Measurements from ENCODE around the gene TSPAN9. TPM values are rescaled to one million over a fixed set of nuclear protein-coding genes. Genes with fewer than 3 reads are reported as not detected.

TSPAN9 gene
- total and polyA plus RNA-seq, 4 experiments from 2014 or later = 0.67 to 0.84 TPM; not detected in 2

DNA sequence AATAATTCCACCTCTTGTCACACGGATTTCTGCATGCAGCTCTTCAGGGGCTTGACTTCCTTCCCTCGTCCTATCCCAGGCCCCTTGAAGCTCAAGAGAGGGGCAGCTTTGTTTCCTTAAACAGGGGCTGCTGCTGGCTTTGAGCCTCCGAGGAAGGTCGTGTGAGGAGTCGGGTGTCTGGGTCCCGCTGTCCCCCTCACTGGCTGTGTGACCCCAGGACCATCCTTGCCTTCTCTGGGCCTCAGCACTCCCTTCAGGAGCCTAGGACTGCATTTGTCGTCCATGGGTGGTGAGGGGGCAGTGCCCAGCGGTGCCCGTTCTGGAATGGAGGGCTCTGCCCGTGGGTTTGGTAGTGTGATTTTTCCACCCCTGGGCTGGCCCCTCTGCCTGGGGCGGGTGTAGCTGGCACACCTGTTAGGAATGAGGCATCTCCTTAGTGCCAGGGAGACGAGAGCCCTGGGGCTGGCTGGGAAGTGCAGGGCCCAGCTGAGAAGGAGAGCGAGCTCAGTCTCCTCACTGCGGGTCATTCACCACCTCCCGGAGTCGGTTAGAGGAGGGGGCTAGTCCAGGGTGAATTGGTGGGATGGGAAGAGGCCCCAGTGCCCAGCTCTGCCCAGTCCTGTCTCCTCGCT lies 60.8 kb downstream of the TSPAN9 start:
- Mint-ChIP-seq H3K9me3 (no peaks in the 10 kb centered on the region), H3K36me3 (no peaks in the 10 kb centered on the region), H3K4me1 (no peaks in the 10 kb centered on the region), H3K4me3 (no peak overlapping the region), H3K27me3 (peaks cover 9 to 16% of the 10 kb centered on the region in 2 donors), H3K27ac (no peak overlapping the region)
- no peak overlapping the region for H3K4me3 ChIP-seq (ENCODE audit: low read length in 2 of 2)
- intact Hi-C loops (cut with micrococcal nuclease) = no loop called here
- ChIA-PET CTCF (ENCODE audit: partially characterized antibody) (interaction anchor here (1.2 to 3.4 kb wide), 4 partner anchors 12 to 138 kb away, joined by 4 to 20 read pairs (median 6); no protein-coding TSS in a partner anchor), POLR2A (ENCODE audit: partially characterized antibody) (no interaction called here)
- no peaks in the 10 kb centered on the region for H3K27me3 ChIP-seq (ENCODE audit: insufficient read depth, low read length)
- H3K9me3 ChIP-seq (ENCODE audit: control insufficient read depth in 1 of 2, low read length in 2 of 2) = no peaks in the 10 kb centered on the region
- H3K27ac ChIP-seq (ENCODE audit: low read depth, low read length) = no peak overlapping the region
- DNase-seq = no peak
- H3K36me3 ChIP-seq (ENCODE audit: insufficient read depth, low read length) = no peaks in the 10 kb centered on the region
- no peaks in the 10 kb centered on the region for H3K4me1 ChIP-seq (ENCODE audit: insufficient read depth, low read length)

GRCh38 chr12:3138941-3139511 lies 61.8 kb downstream of the TSPAN9 start:
- ChIA-PET POLR2A (ENCODE audit: partially characterized antibody) (no interaction called here), CTCF (ENCODE audit: partially characterized antibody) (interaction anchor here (1.4 kb wide), 1 partner anchor 9 kb away, joined by 6 read pairs; no protein-coding TSS in a partner anchor)
- DNase-seq = no peak
- H3K4me3 Mint-ChIP-seq = no peak overlapping the region
- H3K36me3 Mint-ChIP-seq = no peaks in the 10 kb centered on the region
- Histone ChIP-seq H3K27me3 (ENCODE audit: insufficient read depth, low read length) (no peaks in the 10 kb centered on the region), H3K4me3 (ENCODE audit: low read length in 2 of 2) (no peak overlapping the region), H3K9me3 (ENCODE audit: control insufficient read depth in 1 of 2, low read length in 2 of 2) (no peaks in the 10 kb centered on the region), H3K27ac (ENCODE audit: low read depth, low read length) (no peak overlapping the region), H3K4me1 (ENCODE audit: insufficient read depth, low read length) (no peaks in the 10 kb centered on the region), H3K36me3 (ENCODE audit: insufficient read depth, low read length) (no peaks in the 10 kb centered on the region)
- peaks cover 4 to 14% of the 10 kb centered on the region in 2 donors for H3K27me3 Mint-ChIP-seq
- no peaks in the 10 kb centered on the region for H3K9me3 Mint-ChIP-seq
- intact Hi-C loops (cut with micrococcal nuclease) = no loop called here
- no peaks in the 10 kb centered on the region for H3K4me1 Mint-ChIP-seq
- H3K27ac Mint-ChIP-seq = no peak overlapping the region

DNA sequence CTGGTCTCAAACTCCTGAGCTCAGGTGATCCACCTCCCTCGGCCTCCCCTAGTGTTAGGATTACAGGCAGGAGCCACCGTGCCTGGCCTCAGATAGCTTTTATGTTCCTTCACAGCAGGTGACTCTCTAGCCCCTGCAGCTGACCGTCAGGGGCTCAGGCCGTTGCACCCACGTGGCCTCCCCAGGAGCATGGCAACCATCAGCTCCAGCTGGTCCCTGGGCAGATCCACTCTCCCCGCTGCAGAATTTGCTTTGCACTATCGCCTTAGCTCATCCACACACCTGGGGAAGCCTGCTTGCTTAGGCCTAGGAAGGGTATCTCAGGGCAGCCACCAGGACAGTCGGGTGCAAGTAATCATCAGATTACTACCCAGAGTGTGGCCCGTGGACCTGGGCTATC lies 62.6 kb downstream of the TSPAN9 start:
- no peaks in the 10 kb centered on the region for H3K4me1 Mint-ChIP-seq
- ChIA-PET POLR2A (ENCODE audit: partially characterized antibody) (no interaction called here), CTCF (ENCODE audit: partially characterized antibody) (interaction anchor here (1.4 kb wide), 1 partner anchor 10 kb away, joined by 6 read pairs; no protein-coding TSS in a partner anchor)
- no peak overlapping the region for H3K27ac ChIP-seq (ENCODE audit: low read depth, low read length)
- H3K27me3 Mint-ChIP-seq = peaks cover 3 to 7% of the 10 kb centered on the region in 2 donors
- H3K4me1 ChIP-seq (ENCODE audit: insufficient read depth, low read length) = no peaks in the 10 kb centered on the region
- no peaks in the 10 kb centered on the region for H3K36me3 ChIP-seq (ENCODE audit: insufficient read depth, low read length)
- no peaks in the 10 kb centered on the region for H3K36me3 Mint-ChIP-seq
- no peak overlapping the region for H3K27ac Mint-ChIP-seq
- H3K4me3 Mint-ChIP-seq = no peak overlapping the region
- intact Hi-C loops (cut with micrococcal nuclease) = no loop called here
- H3K27me3 ChIP-seq (ENCODE audit: insufficient read depth, low read length) = no peaks in the 10 kb centered on the region
- H3K9me3 Mint-ChIP-seq = peaks cover 0 to 3% (median 0%) of the 10 kb centered on the region in 8 donors
- DNase-seq = no peak
- no peak overlapping the region for H3K4me3 ChIP-seq (ENCODE audit: low read length in 2 of 2)
- H3K9me3 ChIP-seq (ENCODE audit: control insufficient read depth in 1 of 2, low read length in 2 of 2) = no peaks in the 10 kb centered on the region

DNA sequence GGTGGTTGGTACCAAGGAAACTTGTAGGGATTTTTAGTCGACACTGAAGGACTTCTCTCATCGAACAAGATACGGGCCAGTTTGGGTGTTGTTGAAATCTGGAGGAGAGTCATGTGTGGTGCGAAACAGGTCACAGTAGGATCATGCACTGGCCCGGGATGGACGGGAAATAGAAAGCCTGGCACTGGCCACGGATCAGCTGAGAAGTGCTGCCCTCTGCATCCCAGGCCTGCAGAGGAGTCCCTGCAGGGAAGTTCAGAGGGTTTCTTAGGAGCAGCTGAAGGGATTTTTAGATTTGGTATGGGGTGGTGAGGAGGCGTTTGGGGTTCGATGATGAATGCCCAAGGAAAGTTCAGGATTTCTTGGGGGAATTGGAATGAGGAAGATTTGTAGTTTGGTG lies 63.1 kb downstream of the TSPAN9 start:
- Histone ChIP-seq H3K27me3 (ENCODE audit: insufficient read depth, low read length) (no peaks in the 10 kb centered on the region), H3K9me3 (ENCODE audit: control insufficient read depth in 1 of 2, low read length in 2 of 2) (no peaks in the 10 kb centered on the region), H3K36me3 (ENCODE audit: insufficient read depth, low read length) (no peaks in the 10 kb centered on the region), H3K4me3 (ENCODE audit: low read length in 2 of 2) (no peak overlapping the region), H3K27ac (ENCODE audit: low read depth, low read length) (no peak overlapping the region), H3K4me1 (ENCODE audit: insufficient read depth, low read length) (no peaks in the 10 kb centered on the region)
- POLR2A ChIA-PET (ENCODE audit: partially characterized antibody) = no interaction called here
- intact Hi-C loops (cut with micrococcal nuclease) = no loop called here
- Mint-ChIP-seq H3K4me1 (no peaks in the 10 kb centered on the region), H3K27ac (no peak overlapping the region), H3K36me3 (no peaks in the 10 kb centered on the region), H3K4me3 (no peak overlapping the region), H3K27me3 (peaks cover 5 to 8% of the 10 kb centered on the region in 2 donors), H3K9me3 (peaks cover 0 to 3% (median 0%) of the 10 kb centered on the region in 8 donors)
- CTCF ChIA-PET (ENCODE audit: partially characterized antibody) = interaction anchor here (1.4 kb wide), 1 partner anchor 11 kb away, joined by 6 read pairs; no protein-coding TSS in a partner anchor
- DNase-seq = no peak

DNA sequence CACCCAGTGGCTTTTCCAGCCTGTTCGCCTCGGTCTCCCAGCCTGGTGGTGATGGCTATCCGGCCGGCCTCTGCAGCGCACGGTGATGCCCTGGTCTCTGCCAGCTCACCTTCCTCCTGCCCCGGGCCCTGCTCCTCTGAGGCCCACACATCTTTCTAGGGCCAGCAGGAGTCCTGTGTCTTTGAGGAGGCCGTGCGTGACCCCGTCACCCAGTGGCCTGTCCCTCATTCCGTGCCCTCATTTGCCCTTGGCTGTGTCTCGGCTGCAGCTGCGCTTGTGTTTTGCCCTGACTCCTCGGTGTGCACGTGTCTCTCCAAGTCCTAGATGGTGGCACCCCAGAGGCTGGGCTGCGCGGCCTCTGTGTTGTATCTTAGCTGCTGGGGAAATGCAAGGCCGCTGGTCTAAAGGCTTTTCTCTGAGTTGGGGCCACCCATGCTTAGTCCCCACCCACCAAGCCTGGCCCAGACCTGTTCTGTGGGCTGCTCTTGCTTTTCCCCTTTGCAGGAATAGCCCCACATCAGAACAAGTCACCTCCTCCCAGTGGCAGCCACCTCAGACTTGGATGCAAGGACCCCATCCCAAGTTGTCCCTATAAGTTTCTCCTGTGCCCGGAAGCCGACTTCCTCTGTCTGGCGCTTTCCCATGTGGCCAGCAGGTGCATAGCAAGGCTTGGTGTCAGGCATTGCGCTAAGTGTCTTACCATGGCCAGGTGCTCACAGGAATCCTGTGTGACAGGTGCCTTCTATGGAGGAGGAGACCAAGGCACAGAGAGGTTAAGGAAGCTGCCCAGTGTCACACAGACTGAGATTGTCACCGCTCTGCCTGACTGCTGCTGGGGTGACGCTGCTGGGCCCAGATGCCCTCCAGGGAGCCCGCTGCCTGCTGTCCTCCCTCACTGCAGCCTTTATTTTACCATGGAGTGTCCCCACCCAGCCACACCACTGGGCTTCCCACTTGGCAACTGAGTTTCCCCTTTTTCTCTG lies 64.5 kb downstream of the TSPAN9 start:
- Mint-ChIP-seq H3K4me3 (peak overlapping the region in 1 of 8 donors; percentile 15), H3K36me3 (no peaks in the 10 kb centered on the region), H3K4me1 (no peaks in the 10 kb centered on the region), H3K27me3 (peaks cover 6 to 8% of the 10 kb centered on the region in 2 donors), H3K9me3 (peaks cover 0 to 3% (median 0%) of the 10 kb centered on the region in 8 donors), H3K27ac (no peak overlapping the region)
- Histone ChIP-seq H3K4me3 (ENCODE audit: low read length in 2 of 2) (no peak overlapping the region), H3K4me1 (ENCODE audit: insufficient read depth, low read length) (no peaks in the 10 kb centered on the region), H3K27ac (ENCODE audit: low read depth, low read length) (no peak overlapping the region), H3K9me3 (ENCODE audit: control insufficient read depth in 1 of 2, low read length in 2 of 2) (no peaks in the 10 kb centered on the region), H3K27me3 (ENCODE audit: insufficient read depth, low read length) (no peaks in the 10 kb centered on the region), H3K36me3 (ENCODE audit: insufficient read depth, low read length) (no peaks in the 10 kb centered on the region)
- intact Hi-C loops (cut with micrococcal nuclease) = no loop called here
- no peak for DNase-seq
- ChIA-PET CTCF (ENCODE audit: partially characterized antibody) (interaction anchor here (1.0 kb wide), 1 partner anchor 159 kb away, joined by 3 read pairs; no protein-coding TSS in a partner anchor), POLR2A (ENCODE audit: partially characterized antibody) (no interaction called here)

- Histone ChIP-seq H3K27me3 (ENCODE audit: insufficient read depth, low read length) (no peaks in the 10 kb centered on the region), H3K9me3 (ENCODE audit: control insufficient read depth in 1 of 2, low read length in 2 of 2) (no peaks in the 10 kb centered on the region), H3K27ac (ENCODE audit: low read depth, low read length) (no peak overlapping the region), H3K4me3 (ENCODE audit: low read length in 2 of 2) (no peak overlapping the region), H3K36me3 (ENCODE audit: insufficient read depth, low read length) (no peaks in the 10 kb centered on the region), H3K4me1 (ENCODE audit: insufficient read depth, low read length) (no peaks in the 10 kb centered on the region)
- ChIA-PET CTCF (ENCODE audit: partially characterized antibody) (no interaction called here), POLR2A (ENCODE audit: partially characterized antibody) (no interaction called here)
- H3K4me1 Mint-ChIP-seq = no peaks in the 10 kb centered on the region
- H3K9me3 Mint-ChIP-seq = peaks cover 0 to 3% (median 0%) of the 10 kb centered on the region in 8 donors
- no peak overlapping the region for H3K4me3 Mint-ChIP-seq
- no peak for DNase-seq
- H3K27ac Mint-ChIP-seq = no peak overlapping the region
- intact Hi-C loops (cut with micrococcal nuclease) = no loop called here
- peaks cover 6 to 11% of the 10 kb centered on the region in 2 donors for H3K27me3 Mint-ChIP-seq
- no peaks in the 10 kb centered on the region for H3K36me3 Mint-ChIP-seq
Observed at GRCh38 chr12:3142386-3142785, 65.2 kb downstream of the TSPAN9 start.

GRCh38 chr12:3144495-3144894 lies 67.3 kb downstream of the TSPAN9 start:
- Mint-ChIP-seq H3K9me3 (peaks cover 0 to 3% (median 0%) of the 10 kb centered on the region in 8 donors), H3K27me3 (peaks cover 10 to 21% of the 10 kb centered on the region in 2 donors), H3K36me3 (no peaks in the 10 kb centered on the region), H3K4me3 (no peak overlapping the region), H3K27ac (no peak overlapping the region), H3K4me1 (no peaks in the 10 kb centered on the region)
- Histone ChIP-seq H3K27ac (ENCODE audit: low read depth, low read length) (no peak overlapping the region), H3K4me1 (ENCODE audit: insufficient read depth, low read length) (no peaks in the 10 kb centered on the region), H3K36me3 (ENCODE audit: insufficient read depth, low read length) (no peaks in the 10 kb centered on the region), H3K27me3 (ENCODE audit: insufficient read depth, low read length) (no peaks in the 10 kb centered on the region), H3K4me3 (ENCODE audit: low read length in 2 of 2) (no peak overlapping the region), H3K9me3 (ENCODE audit: control insufficient read depth in 1 of 2, low read length in 2 of 2) (no peaks in the 10 kb centered on the region)
- DNase-seq = no peak
- CTCF ChIA-PET (ENCODE audit: partially characterized antibody) = interaction anchor here (1.1 kb wide), 1 partner anchor 10 kb away, joined by 7 read pairs; no protein-coding TSS in a partner anchor
- intact Hi-C loops (cut with micrococcal nuclease) = no loop called here
- POLR2A ChIA-PET (ENCODE audit: partially characterized antibody) = no interaction called here
